Fibroblast of upper back skin (primary cell): ENCODE data around the gene C9orf72.
A peak's percentile ranks its signal among the peaks of the same experiment; 100 is the strongest.
"Not testable (repeated sequence)": the region's sequence is repeated elsewhere in the genome, so short reads cannot be mapped to it uniquely, and the experiment has no call there.

Experiments used
- DNase-seq: peaks from one replicate; pipeline ENCODE4 v3.0.0-alpha.2; 2013

Gene C9orf72

GRCh38 chr9:27510780-27511179 is 62.5 kb downstream of the C9orf72 start:
- DNase-seq, result no peak

GRCh38 chr9:27506981-27507380 is 66.3 kb downstream of the C9orf72 start:
- DNase-seq, result no peak

- DNase-seq, result no peak
These were observed 67.5 kb downstream of the C9orf72 start for GRCh38 chr9:27505744-27506161.

- no peak for DNase-seq
These were observed 69.0 kb downstream of the C9orf72 start for GRCh38 chr9:27504259-27504658.

- no peak for DNase-seq
These were observed 69.7 kb downstream of the C9orf72 start for GRCh38 chr9:27503623-27504022.

- not testable (repeated sequence) for DNase-seq
These were observed 72.4 kb downstream of the C9orf72 start for GRCh38 chr9:27500902-27501301.

- DNase-seq, result peak; percentile 22
These were observed 73.8 kb downstream of the C9orf72 start for GRCh38 chr9:27499451-27499850.

GRCh38 chr9:27497883-27498417 is 75.3 kb downstream of the C9orf72 start:
- no peak for DNase-seq
